ENCODE results near the gene LDLRAD4.
"Not testable (repeated sequence)": the region's sequence is repeated elsewhere in the genome, so short reads cannot be mapped to it uniquely, and the experiment has no call there.

Gene LDLRAD4

GRCh38 chr18:13487237-13487636, 268.7 kb downstream of the LDLRAD4 start:
- DNase-seq (ENCODE audit: low spot score) = no peak

GRCh38 chr18:13488281-13488929, 269.8 kb downstream of the LDLRAD4 start:
- no peak for DNase-seq (ENCODE audit: low spot score)

- DNase-seq (ENCODE audit: low spot score) = not testable (repeated sequence)
Measured at GRCh38 chr18:13489303-13489702, 270.7 kb downstream of the LDLRAD4 start.

- no peak for DNase-seq (ENCODE audit: low spot score)
Measured at GRCh38 chr18:13491138-13491537, 272.6 kb downstream of the LDLRAD4 start.

- peak; percentile 62 for DNase-seq (ENCODE audit: low spot score)
Measured at GRCh38 chr18:13492314-13492713, 273.8 kb downstream of the LDLRAD4 start.

GRCh38 chr18:13493079-13493478, 274.5 kb downstream of the LDLRAD4 start:
- DNase-seq (ENCODE audit: low spot score) = no peak

- no peak for DNase-seq (ENCODE audit: low spot score)
Measured at GRCh38 chr18:13493725-13494124, 275.2 kb downstream of the LDLRAD4 start.

- no peak for DNase-seq (ENCODE audit: low spot score)
Measured at GRCh38 chr18:13494871-13495445, 276.4 kb downstream of the LDLRAD4 start.

GRCh38 chr18:13495961-13496360, 277.4 kb downstream of the LDLRAD4 start:
- DNase-seq (ENCODE audit: low spot score) = no peak

- no peak for DNase-seq (ENCODE audit: low spot score)
Measured at GRCh38 chr18:13496691-13497281, 278.2 kb downstream of the LDLRAD4 start.

GRCh38 chr18:13499803-13500202, 281.2 kb downstream of the LDLRAD4 start:
- DNase-seq (ENCODE audit: low spot score) = no peak

GRCh38 chr18:13500227-13500865, 281.8 kb downstream of the LDLRAD4 start:
- no peak for DNase-seq (ENCODE audit: low spot score)

- peak; percentile 93 for DNase-seq (ENCODE audit: low spot score)
Measured at GRCh38 chr18:13500869-13501542, 282.4 kb downstream of the LDLRAD4 start.

- DNase-seq (ENCODE audit: low spot score) = no peak
Measured at GRCh38 chr18:13501543-13501887, 283.0 kb downstream of the LDLRAD4 start.

- DNase-seq (ENCODE audit: low spot score) = no peak
Measured at GRCh38 chr18:13501891-13502290, 283.3 kb downstream of the LDLRAD4 start.

GRCh38 chr18:13502585-13502984, 284.0 kb downstream of the LDLRAD4 start:
- no peak for DNase-seq (ENCODE audit: low spot score)

- DNase-seq (ENCODE audit: low spot score) = no peak
Measured at GRCh38 chr18:13503836-13504235, 285.3 kb downstream of the LDLRAD4 start.

GRCh38 chr18:13505780-13506345, 287.3 kb downstream of the LDLRAD4 start:
- DNase-seq (ENCODE audit: low spot score) = no peak

- DNase-seq (ENCODE audit: low spot score) = no peak
Measured at GRCh38 chr18:13510594-13510993, 292.0 kb downstream of the LDLRAD4 start.

- DNase-seq (ENCODE audit: low spot score) = no peak
Measured at GRCh38 chr18:13511961-13512577, 293.5 kb downstream of the LDLRAD4 start.

- no peak for DNase-seq (ENCODE audit: low spot score)
Measured at GRCh38 chr18:13513021-13513420, 294.5 kb downstream of the LDLRAD4 start.

- no peak for DNase-seq (ENCODE audit: low spot score)
Measured at GRCh38 chr18:13513481-13513880, 294.9 kb downstream of the LDLRAD4 start.
